Stimulated activated CD4-positive, alpha-beta T cell treated with anti-CD3 and anti-CD28 coated beads, Interleukin-15, amount 100 ng/mL, for 1 hour (primary cell): Measurements from ENCODE around the gene SSC5D.
"Not testable (repeated sequence)": the region's sequence is repeated elsewhere in the genome, so short reads cannot be mapped to it uniquely, and the experiment has no call there.

Source experiments
- DNase-seq, 2 donors: peaks; one replicate each; pipeline ENCODE4 v3.0.0-alpha.2; 2020; ENCODE audit warnings: low read depth in 1 of 2, low spot score in 1 of 2

Gene SSC5D

GRCh38 chr19:55487924-55488687 lies at the start of gene SSC5D:
Gene SSC5D, plus strand, starts transcription at chr19:55488436. Its CDS starts 154 bp downstream, at chr19:55488590.
- DNase-seq = no peak

DNA sequence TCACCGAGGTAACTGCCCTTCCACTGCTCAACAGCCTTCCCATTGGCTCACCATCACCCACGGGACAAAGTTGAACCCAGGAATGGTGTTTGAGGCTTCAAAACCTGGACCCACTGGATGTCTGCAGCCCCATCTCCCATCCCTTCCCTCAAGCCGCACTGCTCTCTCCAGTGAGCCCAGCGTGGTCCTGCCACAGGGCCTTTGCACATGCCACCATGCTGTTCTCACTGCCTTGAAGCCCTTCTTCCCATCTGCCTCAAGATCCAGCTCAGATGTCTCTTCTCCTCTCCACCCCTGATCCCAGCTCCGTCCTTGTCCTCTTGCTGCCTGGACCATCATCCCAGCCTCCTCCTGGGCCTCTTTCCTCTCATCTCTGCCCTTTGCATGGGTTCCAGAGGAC lies 49.2 kb upstream of the SSC5D start:
- no peak for DNase-seq

- no peak for DNase-seq
Measured at GRCh38 chr19:55440411-55441105, 47.7 kb upstream of the SSC5D start.

- no peak for DNase-seq
Measured at GRCh38 chr19:55441319-55441691, 46.9 kb upstream of the SSC5D start.

DNA sequence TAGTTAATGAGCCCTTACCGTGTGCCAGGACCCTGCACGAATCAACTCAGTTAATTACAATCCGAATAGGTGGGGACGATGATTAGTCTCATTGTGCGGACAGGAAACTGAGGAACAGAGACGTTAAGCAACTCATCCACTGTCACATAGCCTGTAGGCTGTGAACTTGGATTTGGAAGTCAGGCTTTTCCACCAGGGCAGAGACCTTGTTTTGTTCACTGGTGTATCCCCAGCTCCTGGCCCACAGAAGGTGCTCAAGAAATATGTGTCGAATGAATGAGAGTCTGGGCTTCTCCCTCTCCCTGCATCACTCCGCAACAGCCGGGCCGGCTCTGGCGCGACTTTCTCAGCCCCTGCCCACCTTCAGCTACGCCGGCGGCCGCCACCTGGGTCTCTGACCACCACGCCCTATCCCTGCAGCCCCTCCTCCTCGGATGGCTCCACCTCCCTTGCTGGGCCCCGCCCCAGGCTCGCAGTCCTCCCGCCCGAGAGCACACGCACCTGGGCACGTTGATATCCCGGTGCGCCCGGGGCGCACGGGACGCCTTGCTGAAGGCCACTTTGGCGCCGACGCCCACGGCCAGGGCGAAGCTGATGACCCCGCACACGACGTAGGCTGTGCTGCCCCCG lies 46.4 kb upstream of the SSC5D start:
- no peak for DNase-seq

DNA sequence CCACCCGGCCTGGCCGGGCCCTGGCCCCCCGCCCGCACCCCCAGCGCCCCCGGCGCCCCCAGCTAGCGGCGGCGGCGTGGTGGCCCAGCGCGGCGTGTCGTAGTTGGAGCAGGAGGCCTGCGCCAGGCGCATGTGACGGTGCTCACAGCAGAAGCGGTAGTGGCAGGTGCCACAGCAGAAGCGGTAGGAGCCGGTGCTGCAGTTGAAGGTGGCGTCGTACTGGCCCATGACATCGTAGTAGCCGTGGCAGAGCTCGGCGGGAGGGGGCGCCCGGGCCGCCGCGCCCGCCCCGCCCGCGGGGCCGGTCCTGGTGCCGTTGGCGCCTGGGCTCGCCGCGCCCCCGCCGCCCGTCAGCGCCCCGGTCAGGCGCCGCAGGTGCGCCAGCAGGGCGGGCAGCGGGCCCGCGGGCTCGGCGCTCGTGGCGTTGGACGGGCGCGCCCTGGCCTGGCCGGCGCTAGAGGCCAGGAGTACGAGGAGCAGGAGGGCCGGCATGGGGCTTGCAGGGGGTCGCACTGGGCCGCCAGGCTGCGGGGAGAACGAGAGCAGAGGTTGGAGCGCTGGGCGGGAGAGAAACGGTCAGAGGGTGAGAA lies 45.8 kb upstream of the SSC5D start:
- no peak for DNase-seq

GRCh38 chr19:55443045-55443823 lies 45.0 kb upstream of the SSC5D start, which contains the start of gene SHISA7:
Gene SHISA7, minus strand, starts transcription at chr19:55443300. Its CDS starts 437 bp downstream, at chr19:55442863.
- no peak for DNase-seq

DNA sequence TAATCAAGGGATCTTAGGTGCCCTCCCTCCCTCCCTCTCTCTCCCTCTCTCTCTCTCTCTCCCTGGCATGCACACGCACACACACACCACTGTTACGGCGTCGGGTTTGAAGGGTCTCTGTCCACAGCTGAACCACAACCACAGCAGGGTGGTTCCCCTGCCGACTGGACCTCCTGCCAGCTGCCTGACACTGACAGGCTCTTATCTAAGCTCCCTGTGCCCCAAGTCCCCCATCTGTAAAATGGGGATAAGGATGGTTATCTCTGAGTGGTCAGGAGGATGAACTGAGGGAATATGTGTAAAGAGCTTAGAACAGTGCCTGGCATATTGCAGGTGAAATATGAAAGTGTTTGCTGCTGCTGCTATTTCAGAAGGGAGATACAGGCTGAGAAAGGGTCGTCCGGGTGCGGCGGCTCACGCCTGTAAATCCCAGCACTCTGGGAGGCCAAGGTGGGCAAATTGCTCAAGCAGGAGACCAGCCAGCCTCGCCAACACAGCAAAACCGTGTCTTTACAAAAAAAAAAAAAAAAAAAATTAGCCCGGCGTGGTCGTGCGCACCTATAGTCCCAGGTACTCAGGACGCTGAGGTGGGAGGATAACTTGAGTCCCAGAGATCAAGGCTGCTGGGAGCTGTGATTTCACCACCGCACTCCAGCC lies 44.3 kb upstream of the SSC5D start:
- no peak for DNase-seq

DNA sequence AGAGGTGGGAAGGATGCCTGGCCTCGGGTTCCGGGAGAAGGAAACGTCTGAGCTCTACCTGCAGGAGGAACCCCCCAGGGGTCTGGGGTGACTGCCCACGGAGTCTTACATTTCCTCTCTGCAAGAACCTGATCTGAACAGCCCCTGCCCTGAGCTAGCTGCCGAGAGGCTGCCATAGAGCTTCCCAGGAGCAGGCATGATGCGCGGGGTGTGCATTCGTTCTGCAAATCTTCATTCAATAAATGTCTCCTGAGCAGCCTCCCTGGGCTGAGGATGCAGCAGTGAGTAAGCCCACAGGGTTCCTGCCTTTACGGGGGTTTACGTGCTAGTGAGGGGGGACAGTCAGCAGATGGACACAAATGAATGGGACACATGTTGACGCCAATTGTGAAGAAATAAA lies 43.6 kb upstream of the SSC5D start:
- no peak for DNase-seq

DNA sequence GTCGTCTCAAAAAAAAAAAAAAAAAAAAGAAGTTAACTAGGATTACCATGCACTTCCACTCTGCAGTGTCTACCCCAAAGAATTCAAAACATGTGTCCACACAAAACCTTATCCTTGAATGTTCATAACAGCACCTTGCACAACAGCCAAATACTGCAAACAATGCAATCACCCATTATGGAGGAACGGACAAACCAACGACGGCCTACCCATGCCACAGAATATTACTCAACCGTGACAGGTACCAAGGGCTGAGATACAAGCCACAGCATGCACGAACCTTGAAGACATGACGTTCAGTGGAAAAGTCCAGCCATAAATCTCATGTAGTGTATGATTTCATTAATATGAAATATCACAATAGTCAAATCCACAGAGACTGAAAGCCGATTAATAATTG lies 42.2 kb upstream of the SSC5D start:
- no peak for DNase-seq

GRCh38 chr19:55447421-55448174 lies 40.6 kb upstream of the SSC5D start:
- no peak for DNase-seq

DNA sequence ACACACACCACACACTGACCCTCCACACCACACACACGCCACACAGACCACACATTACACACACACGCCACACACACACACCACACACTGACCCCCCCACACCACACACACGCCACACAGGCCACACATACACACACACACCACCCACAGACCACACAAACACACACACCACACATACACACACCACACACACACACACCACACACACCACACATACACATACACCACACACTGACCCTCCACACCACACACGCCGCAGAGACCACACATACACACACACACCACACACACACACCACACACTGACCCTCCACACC lies 40.1 kb upstream of the SSC5D start:
- not testable (repeated sequence) for DNase-seq

DNA sequence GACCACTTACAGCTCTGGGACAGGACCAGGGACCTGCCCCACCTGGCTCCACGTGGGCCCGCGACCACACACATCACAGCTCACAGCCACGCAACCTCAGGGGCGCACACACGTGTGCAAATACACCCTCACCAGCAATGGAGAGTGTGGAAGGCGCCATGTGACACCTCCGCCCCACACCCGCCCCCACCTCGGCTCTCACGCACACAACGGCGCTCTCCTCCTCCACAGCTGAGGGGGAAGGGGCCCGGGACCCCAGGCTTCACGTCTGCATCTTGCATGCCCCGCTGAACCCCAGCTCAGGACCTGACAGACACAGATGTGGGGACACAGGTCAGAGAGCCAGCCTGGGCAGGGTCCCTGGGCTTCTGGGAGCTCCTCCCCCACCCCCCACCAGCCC lies 38.8 kb upstream of the SSC5D start:
- no peak for DNase-seq

DNA sequence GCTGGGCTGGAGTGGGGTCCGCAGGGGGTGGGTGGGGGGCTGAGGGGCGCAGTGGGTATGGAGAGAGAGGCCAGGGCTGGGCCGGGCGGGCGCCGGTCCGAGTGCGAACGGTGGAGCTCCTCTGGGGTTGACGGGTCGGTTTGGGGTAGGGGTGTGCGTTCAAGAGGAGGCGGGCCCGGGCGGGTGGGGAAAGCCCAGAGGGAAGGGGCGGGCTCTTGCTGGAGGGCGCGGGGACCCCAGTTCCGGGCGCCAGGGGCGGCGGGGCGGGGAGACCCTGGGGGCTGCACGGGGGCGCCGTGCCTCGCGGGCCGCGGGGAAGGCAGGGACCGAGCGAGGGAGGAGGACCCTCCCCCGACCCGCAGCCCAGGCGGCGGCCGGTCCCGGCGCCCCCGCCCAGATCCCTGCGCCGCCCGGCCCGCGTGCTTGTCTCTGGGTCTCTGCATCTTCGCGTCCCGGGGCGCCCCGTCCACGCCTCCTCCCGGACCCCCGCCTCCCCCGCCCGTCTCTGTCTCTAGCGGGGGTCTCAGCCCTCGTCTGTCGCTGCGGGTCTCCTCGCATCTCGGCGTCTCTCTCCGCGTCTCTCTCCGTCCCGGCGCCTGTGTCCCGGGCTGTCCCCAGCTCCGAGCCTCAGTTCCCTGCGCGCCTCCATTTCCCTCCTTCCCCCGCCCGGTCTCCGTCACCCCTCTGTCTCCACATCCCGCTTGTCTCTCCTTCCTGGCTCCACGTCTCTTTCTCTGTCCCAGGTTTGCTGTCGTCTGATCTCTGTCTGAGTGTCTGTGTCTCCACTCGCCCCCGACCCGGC lies 36.9 kb upstream of the SSC5D start:
- no peak for DNase-seq

DNA sequence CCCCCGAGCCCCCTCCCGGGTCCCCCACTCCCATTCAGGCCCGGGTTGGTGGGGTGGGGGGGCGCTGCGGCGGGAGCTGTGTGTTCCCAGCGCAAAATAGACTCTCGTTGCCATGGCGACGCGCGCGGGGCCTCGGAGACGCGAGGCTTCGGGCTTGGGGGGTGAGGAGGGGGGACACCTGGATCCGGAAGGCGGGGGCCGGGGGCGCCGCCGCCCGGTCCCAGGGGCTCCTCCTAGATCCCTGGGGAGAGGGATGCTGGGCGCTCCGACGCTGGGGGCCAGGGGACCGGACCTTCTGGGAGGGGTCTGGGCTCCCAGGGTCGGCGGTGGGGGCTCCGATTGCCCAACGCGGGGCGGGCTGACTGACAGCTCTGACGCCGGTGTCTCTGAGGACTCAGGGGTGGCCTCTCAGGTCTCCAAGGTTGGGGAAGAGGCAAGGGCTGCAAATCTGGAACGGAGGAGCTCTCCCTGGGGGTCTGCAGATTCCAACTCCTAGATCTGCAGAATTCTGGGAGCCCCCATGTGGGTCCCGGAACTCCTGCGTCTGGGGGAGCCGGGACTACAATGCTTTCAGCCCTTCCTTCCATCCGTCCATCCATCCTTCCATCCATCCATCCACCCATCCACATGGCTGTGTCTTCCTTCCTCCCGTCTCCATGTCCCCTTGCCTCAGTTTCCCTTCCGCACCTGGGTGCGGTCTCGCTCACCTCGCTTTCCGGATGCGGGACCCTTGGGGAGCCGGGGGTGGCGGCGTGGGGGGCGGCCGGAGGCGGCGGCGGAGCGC lies 36.1 kb upstream of the SSC5D start:
- DNase-seq = no peak

DNA sequence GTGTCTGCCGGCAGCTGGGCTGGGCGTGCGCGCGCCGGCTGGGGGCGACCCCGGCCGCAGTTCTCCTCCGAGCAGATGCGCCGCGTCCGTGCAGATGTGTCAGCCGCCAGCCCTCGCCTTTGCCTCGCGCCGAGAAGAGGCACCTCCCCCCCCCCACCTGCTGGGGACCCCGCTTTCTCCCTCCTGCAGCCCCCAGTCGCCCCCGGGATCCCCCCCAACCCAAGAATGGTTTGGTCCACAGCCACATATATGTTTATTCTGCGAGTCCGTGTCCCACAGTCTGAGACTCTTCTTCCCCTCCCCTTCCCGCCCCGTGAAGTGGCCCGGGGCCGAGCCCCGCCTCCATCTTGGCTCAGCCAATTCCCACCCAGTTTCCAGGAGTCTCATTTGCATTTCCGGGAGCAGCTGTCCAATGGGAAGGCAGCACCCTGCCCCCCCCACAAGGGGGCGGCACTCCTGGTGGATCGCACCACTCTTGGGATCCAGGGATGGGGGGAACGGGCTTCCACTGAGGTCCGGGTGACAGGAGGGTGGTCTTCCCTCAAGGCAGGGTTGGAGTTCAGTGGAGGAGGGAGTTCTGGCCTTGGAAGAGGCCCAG lies 35.4 kb upstream of the SSC5D start:
- DNase-seq = no peak

DNA sequence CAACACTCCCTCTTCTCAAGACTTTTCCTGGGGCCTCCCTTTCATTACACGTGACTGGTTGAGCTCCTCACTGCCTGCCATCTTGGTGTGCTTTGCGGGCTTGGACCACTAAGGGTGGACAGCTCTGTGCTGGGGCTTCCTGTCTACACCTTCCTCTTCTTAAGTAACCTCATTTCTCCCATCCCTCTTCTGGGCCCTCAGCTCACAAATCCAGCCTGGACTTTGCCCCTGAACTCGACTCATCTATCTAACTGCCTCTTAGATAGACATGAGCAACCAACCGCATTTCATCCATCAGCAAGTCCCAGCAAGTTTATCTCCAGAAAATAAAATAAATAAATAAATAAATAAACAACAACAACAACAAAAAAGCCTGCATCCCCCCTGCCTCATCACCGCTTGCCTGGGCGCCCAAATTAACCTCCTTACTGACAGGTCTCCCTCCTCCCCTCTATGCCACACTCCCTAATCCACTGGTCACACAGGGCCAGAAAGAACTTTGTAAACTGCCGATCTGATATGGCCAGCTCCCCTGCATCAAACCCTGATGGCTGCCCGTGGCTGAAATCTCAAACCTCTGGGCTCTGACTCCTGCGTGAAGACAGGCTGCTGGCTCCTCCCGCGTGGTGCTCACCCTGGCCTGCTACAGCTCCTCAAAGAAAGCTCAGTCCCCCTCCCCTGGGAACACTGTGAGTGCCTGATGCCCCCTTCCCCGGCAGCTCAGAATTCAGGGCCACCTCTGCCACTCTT lies 34.5 kb upstream of the SSC5D start:
- no peak for DNase-seq
